ENCODE results near the gene TBL3.

The TBL3 gene

DNA sequence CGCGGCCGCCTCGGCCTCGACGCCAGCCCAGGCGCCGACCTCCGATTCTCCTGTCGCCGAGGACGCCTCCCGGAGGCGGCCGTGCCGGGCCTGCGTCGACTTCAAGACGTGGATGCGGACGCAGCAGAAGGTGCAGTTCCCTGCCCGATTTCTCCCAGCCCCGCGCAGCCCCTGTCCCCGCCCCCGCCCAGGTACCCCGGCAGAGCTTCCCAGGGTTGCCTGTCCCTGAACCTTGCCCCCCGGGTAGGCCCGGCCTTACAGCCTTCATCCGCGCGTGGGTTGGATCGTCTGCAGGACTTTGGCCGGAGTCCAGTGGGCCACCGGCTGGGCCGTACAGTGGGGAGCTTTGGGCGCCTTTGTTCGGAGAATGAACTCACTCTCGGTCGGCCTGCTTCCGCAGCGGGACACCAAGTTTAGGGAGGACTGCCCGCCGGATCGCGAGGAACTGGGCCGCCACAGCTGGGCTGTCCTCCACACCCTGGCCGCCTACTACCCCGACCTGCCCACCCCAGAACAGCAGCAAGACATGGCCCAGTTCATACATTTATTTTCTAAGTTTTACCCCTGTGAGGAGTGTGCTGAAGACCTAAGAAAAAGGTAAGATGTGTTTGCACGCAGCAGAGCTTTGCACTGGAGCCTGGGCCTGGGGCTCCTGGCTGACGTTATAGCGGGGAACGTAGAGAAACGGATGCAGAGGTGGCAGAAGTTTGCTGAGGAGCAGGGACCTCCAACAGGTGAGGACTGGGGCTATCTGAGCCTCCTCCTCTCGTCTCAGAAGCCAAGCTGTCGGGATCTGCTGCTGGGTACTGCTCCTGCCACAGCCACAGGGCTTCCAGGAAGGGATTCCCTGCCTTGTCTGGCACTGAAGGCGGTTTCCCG, 12.7 kb downstream of the TBL3 start:
- DNase-seq: no peak

DNA sequence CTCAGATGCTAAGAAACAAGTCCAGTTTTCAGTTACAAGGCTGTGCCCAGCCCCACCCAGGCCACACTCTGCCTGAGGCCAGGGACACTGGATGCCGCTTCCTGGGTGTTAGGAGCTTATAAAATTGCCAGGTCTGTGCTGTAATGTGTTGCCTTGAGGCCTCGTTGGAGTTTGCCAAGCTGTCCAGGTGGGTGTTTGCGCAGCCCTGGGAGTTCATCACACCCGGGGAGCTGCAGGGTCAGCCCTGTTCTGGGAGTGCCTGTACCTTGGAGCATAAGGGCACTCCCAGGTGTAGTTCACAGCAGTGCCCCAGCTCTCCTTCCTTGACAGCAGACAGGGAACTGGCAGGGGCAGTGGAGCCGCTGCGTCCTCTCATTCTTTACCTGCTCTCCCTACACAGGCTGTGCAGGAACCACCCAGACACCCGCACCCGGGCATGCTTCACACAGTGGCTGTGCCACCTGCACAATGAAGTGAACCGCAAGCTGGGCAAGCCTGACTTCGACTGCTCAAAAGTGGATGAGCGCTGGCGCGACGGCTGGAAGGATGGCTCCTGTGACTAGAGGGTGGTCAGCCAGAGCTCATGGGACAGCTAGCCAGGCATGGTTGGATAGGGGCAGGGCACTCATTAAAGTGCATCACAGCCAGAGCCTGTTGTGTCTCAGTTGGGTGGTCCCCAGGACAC, 13.8 kb downstream of the TBL3 start:
- DNase-seq: no peak

DNA sequence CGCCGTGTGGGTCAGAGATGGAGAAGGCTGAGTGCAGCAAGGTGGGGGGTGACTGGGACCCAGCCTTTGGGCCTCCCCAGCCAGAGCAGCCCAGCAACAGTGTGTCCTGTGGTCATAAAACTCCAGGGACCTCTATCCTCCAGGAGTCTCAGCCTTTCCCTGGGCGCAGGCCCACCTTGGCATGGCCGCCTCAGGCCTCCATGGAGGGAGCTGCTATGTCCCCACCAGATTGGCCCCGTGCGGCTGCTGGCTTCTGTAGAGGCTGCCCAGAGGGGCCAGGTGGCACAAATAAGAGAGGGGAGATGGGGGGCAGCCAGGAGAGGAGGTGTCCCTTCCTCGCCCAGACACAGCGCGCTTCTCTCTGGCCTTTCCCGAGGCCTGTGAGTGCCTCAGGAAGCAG, 15.3 kb downstream of the TBL3 start:
- DNase-seq: no peak

DNA sequence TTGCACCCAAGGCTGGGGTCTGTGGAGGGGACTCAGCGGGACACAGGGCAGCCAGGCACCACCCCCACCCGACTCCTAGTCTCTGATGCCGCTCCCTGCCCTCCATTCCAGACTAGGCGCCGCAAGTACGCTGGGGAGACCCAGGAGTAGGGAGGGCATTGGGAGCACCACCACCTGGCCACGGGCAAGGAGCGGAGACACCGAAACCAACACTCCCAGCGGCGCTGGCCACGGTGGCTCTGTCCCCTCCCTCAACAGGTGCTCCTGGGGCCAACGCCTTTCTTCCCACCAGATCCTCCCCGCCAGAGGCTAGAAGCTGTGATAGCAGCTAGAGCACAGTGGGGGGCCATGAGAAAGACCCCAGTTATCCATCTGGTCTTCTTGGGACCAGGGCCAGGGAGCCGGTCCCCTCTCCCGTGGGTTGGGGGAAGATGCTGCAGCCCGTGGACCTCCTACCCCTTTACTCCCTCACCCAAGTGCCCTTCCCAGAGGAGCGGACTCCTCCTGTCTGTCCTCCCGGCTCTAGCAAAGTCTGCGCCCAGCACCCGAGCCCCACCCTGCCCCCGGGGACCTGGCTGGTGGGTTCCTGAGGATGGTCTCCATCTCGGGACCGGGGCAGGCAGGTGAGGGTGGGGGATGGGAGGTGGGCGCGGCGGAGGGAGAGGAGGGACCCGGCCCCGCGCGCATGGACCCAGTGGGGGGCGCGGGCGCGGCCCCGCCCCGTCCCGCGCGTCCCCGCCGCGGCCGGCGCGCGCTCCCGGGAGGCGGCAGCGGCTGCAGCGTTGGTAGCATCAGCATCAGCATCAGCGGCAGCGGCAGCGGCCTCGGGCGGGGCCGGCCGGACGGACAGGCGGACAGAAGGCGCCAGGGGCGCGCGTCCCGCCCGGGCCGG, 17.6 kb downstream of the TBL3 start, which contains the start of gene SYNGR3:
Gene SYNGR3 (plus strand): TSS at position 762 of the 892 bp plus-strand sequence. CDS start 133 bp downstream, outside the sequence.
- no peak for DNase-seq

DNA sequence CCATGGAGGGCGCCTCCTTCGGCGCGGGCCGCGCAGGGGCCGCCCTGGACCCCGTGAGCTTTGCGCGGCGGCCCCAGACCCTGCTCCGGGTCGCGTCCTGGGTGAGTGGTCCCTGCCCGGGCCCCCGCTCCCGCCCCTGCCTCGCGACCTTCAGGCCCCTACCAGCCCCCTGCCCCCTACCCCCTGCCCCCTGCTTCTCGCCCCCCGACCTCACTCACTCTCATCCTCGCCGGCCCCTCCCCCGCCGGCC, 18.2 kb downstream of the TBL3 start:
- DNase-seq: no peak

DNA sequence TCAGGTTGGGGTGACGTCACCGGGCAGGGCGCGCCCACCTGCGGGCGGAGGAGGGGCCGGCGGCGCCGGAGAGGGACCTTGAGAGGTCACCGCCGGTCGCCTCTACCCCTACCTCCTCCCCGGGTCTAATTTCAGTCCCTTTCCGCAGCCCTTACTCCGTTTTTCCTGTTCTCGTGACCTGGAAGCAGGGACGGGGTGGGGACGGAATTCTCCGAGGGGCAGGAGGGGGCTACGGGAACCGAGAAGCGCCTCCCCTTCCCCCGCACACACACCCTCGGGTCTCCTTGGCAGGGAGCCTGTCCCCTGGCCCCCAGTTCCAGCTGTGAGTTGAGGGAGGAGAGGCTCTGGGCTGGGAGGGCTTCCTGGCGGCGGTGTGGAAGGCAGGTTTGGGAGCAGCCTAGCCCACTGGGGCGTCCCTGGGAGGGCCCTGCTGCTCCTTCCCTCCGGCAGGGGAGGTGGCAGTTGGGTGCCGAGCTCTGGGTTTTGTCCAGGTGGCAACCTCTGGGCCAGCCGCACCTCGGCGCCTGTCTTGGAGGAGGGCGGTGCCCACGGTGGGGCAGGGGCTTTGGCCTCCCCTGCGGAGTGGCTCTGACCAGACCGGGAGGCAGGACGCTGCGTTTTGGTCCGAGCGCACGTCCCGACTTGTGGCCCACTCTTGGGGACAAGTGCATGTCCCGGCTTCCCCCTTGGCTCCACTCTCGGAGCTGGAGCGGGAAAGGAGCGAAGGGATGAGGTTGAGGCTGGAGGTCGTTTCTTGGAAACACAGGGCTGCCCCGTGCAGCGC, 18.7 kb downstream of the TBL3 start:
- DNase-seq: no peak

DNA sequence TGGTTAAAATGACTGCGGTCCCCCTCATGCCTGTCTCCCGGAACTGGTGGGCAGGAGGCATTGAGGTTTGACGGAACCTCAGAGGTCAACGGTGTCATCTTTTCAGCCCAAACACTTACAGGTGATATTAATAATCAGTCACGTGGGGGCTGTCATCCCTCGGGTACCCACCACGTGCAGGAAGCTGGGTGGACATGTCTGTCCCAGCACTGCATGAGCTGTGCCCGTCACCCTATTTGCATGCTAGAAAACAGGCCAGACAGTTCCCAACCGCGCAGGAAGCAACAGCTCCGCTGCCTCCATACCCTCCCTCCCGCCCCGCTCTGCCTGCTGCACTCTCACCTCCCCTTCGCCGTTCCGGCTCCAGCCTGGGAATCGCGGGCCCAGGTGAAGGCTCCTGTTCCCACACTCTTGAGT, 19.3 kb downstream of the TBL3 start:
- DNase-seq: no peak

DNA sequence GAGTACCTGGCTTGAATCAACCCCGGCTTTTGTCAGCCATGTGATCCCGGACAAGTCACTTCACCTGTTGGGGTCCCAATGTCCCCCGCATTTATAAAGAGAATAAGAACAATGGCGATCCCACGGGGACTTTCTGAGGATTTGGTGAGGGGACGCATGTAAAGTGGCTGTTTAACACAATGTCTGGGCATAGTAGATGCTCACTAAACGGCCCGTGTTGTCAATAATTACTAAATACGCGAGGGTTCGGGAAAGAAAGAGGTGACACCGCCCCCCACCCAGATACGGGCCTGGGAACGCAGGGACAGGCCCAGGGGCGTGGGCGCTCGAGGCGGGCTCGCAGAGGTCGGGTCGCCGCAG, 19.7 kb downstream of the TBL3 start:
- DNase-seq: no peak

DNA sequence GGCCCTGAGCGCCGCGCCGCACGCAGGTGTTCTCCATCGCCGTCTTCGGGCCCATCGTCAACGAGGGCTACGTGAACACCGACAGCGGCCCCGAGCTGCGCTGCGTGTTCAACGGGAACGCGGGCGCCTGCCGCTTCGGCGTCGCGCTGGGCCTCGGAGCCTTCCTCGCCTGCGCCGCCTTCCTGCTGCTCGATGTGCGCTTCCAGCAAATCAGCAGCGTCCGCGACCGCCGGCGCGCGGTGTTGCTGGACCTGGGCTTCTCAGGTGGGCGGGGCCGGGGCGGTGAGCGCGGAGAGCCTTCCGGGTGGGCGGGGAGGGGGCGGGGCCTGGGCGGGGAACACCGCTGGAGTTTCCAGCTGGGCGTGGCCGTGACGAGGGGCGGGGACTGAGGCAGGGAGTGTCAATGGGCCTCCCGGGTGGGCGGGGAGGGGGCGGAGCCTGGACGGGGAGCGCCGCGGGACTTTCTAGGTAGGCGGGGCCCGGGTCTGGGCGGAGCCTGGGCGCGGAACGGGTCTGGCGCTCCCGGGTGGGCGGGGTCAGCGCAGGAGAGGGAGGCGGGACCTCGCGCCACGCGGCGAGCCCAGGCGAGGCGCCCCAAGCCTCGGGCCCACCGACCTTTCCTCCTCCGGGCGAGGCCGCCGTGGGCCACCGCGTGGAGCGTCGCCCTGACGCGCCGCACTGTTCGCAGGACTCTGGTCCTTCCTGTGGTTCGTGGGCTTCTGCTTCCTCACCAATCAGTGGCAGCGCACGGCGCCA, 20.3 kb downstream of the TBL3 start:
- DNase-seq: no peak

DNA sequence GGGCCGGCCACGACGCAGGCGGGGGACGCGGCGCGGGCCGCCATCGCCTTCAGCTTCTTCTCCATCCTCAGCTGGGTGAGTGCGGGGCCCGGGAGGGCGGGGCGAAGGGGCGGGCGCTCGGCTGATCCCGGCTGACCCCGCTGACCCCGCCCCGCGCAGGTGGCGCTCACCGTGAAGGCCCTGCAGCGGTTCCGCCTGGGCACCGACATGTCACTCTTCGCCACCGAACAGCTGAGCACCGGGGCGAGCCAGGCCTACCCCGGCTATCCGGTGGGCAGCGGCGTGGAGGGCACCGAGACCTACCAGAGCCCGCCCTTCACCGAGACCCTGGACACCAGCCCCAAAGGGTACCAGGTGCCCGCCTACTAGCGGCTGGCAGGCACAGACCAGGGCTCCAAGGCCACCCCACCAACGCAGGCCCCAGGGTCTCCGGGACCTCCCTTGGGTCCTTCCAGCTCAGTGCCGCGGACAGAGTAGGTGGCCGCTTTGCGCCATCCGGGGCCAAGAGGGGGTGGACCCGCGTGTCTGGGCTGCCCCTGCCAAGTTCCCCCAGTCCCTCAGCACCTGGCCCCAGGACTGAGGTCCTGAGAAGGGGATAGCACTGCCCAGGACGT, 21.0 kb downstream of the TBL3 start:
- no peak for DNase-seq

DNA sequence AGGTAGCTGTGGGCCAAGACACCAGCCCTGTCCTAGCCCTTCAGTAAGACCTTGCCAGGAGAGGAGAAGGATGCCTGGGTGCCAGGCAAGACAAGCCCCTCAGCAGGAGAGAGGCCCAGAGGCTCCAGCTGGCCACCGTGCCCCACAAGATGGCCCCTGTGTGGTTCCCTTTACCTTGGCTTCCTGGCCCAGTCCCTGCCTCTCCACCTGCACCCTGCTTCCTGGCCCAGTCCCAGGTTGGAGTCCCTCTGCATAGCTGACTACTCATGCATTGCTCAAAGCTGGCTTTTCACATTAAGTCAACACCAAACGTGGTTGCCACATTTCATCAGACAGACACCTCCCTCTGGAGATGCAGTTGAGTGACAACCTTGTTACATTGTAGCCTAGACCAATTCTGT, 21.9 kb downstream of the TBL3 start:
- no peak for DNase-seq

DNA sequence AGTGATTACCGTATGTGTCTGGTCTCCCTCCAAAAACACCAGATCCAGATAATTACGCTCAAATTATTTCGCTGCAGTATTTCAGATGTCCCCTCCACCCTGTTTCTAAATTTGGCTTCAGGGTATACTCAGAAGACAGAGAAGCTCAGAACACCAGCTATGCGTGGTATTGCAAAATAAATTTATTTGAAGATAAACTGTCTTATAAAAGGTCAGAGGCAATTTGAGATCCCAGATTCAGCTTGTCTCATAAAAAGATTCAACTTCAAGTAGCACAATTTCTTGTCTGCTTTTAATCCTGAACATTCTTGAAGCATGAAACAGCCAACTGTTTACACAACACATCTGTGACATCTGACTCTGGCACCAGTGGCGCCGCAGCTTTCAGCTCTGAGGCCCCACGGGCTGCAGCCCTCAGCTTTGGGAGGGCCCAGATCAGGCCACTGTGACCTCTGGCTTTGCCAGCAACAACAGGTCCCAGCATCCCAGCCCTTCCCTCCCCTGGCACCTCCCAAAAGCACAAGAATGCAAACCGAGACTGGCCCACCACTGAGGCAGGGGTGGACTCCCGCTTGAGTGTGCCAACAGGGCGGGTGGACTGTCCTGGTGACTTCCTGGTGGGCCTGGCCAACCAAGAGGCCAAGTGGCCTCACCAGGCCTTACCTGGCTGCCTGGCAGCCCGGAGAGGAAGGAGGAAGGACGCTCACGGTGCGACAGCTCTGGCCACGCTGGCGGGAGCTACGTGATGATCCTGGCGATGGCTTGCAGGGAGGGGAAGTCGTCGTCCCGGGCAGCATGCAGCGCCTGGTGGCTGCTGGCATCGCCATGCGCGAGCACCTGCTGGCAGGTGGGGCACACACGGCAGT, 25.9 kb downstream of the TBL3 start:
- no peak for DNase-seq

DNA sequence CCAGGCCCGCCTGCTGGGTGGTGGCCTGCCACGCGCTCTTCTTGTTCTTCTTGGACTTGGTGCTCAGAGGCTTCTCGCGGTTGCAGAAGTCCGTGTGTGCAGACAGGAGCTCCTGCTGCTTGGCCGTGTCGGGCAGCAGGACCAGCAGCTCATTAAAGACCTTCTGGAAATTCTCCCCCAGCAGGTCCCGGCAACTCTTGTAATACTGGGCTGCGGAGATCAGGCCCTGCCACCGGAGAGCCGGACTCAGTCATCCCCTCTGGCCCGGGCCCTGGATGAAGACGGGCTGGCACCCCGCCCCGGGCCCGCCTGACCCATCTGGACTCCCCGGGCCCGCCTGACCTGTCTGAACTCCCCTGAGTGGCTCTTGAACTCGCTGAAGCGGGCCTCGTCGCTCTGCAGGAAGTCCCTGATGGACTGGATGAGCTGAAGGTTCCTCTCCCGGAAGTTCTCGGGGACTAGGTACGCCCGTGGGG, 26.5 kb downstream of the TBL3 start:
- no peak for DNase-seq

DNA sequence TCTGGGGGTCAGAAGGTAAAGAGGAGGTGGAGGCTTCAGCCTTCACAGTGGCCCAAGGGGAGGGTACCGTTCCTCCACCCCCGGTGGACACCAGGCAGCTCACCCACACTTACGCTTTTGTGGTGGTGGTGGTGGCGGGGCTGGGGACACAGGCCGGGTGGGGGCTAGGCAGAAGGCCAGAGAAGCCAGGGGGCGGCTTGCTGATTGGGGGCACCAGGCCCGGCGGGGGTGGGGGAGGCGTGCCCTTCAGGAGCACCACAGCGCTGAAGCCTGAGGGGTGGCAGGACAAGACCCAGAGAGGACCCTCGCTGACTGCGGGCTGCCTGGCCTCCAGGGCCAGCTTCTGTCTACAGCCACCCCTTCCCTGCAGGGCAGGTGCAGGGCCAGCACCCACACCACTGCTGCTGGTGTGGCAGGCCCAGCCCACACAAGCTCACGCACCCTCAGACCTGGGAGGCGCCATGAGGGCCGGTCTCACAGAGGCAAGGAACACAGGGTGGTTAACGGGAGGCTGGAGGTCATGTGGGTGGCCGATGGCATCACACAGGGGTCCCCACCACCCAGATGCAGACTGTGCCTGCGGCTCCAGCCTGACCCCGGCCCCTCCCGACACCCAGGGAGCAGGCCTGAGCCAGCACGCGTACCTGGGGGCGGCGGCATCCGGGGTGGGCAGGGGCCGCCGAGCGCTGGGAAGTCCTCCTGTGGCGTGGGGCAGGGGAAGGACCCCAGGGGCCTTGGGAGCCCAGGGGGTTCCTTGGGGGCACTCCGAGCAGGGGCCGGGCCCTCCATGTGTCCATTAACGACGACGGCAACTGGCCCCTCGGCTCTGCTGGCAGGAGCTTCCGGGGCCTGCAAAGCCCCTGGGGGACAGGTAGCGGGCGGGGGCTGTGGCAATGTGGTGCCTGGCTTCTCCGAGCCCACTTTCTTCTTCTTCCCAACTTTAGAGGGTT, 27.3 kb downstream of the TBL3 start:
- no peak for DNase-seq

DNA sequence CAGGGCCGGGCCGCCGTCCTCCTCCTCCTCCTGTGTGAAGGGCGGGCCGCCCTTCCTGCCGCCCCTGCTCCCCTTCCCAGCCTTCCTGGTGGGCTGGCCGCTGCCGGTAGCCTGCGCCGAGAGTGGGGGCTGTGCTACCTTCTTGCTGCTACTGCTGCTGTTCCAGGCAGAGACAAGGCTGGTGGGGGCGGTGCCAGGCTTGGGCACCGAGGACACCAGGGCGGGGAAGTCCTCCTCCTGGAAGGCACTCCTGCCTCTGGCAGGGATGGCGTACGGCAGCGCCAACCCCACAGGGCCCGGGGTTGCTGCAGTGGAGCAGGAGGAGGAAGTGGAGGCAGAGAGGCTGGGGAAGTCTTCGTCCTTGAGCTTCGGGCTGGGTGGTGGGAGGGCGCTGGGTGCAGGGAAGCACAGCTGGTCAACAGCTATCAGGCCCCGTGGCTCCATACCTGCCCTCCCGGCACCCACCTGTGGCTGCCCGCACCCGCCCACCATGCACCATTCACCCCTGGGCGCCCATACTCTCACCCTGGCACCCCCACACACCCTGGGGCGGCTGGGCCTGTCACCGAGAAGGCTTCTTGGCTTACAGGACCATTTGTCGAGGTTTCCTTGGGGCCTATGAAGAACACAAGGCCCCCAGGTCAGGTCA, 28.1 kb downstream of the TBL3 start:
- DNase-seq: no peak

DNA sequence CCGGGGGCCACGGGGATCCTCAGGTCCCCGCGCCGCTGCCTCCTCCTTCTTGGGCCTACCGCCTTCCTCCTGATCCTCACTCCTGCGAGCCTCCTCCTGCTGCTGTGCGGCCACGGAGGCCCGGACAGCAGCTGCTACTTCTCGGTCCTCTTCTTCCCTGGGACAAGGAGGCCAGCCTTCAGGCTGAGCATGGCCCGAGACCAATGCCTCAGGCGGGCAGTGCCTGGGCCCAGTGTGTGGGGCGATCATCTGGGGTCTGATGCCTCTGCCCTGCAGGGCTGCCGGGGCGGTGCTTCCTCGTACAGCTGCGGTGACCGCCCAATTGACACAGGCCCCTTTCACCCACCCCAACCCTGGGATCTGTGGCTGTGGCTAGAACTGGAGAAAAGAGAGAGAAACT, 29.2 kb downstream of the TBL3 start:
- no peak for DNase-seq

DNA sequence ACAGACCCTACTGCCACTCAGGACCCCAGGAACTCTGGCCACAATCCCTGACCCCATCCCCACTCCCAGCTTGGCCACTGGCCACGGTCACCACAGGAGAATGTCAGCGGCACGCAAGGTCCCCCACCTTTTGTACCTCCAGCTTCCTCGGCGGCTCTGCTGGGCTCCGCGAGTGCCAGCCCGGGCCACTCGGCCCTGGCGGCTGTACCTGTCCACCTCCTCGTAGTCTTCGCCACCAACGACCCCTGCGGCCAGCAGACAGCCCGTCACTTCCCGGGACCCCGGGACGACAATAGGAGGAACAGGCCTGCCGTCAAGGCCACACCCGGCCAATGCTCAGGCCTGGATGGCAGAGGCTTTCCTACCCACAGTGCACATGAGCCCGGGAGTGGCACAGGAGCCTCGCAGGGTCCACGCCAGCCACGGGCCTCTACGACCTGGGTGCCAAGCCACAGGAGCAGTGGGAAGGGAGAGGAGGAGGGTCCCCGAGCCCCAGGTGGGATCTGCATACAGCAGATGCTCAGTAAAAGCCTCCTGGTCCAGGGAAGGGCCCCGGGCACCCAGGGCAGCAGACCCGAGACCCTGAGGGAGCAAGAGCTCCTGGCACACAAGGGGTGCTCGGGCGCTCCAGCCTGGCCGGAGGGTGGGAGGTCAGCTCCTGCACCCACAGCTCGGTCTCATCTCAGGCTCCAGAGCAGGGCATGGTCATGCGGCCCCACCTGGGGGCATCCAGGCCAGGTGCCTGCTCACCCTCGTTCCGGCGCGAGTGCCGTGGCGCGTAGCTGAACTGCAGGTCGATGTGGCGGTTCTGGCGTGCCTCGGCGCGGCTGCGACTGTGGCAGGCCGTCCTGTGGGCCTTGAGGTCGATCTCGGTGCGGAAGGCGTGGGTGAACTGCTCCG, 29.9 kb downstream of the TBL3 start:
- no peak for DNase-seq

Data from SIG-M5 (cell line).